ENCODE results near the gene PLXNA2.

The PLXNA2 gene

DNA sequence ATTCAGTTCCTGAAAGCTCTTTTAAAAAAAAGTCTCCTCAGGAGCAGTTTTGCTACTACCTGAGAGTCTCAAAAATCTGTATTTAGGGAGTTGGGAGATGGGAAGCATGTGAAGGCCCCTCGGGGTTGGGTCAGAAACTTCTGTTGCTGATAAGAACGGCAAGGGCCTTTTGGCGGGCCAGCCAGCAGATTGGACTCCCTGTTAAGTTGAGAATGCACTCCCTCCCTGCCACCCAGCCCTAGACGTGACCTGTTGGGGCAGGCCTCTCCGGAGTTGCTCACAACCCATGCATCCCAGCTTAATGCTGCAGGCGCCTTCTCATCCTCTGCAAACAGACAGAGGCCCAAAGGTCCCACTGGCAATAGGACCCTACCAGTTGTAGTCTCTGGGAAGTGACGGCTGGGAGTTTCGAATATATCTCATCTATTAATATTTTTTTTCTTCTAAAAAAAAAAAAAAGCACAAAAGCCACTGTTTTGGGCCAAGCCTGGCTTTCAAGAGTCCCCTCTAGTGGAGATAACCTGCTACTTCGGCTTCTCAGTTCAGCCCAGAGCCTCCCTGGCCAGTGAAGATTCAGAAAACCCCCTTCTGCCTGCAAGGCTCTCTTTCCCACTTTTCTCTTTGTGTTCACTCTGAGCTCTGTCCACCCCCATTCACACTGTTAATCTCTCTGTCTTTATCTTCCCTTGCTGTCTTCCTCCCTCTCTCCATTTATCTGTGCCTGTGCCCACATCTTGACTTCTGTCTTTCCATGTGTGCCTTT, 5.3 kb downstream of the PLXNA2 start:
- peaks cover 7% of the 10 kb centered on the region for H3K36me3 ChIP-seq (replicated peaks; ENCODE audit: low read depth, low read length)
- TF ChIP-seq, protein P1, sequence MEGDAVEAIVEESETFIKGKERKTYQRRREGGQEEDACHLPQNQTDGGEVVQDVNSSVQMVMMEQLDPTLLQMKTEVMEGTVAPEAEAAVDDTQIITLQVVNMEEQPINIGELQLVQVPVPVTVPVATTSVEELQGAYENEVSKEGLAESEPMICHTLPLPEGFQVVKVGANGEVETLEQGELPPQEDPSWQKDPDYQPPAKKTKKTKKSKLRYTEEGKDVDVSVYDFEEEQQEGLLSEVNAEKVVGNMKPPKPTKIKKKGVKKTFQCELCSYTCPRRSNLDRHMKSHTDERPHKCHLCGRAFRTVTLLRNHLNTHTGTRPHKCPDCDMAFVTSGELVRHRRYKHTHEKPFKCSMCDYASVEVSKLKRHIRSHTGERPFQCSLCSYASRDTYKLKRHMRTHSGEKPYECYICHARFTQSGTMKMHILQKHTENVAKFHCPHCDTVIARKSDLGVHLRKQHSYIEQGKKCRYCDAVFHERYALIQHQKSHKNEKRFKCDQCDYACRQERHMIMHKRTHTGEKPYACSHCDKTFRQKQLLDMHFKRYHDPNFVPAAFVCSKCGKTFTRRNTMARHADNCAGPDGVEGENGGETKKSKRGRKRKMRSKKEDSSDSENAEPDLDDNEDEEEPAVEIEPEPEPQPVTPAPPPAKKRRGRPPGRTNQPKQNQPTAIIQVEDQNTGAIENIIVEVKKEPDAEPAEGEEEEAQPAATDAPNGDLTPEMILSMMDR (IDR thresholded peaks at IDR 0.05; ENCODE audit: low read depth, low read length), result peak; percentile 76
- no peak for TF ChIP-seq EZH2phosphoT487 (IDR thresholded peaks at IDR 0.05; ENCODE audit: low read depth)
- peaks cover 86% of the 10 kb centered on the region for H3K79me2 ChIP-seq (ENCODE audit: low read length)
- H4K20me1 ChIP-seq (ENCODE audit: insufficient read depth, low read length), result peaks cover 5% of the 10 kb centered on the region
- H3K4me3 ChIP-seq (ENCODE audit: low read length), result no peak overlapping the region; the same call in 1 of the 2 replicates
- peaks cover 91% of the 10 kb centered on the region for H3K4me1 ChIP-seq (ENCODE audit: low read length)
- H3K9me3 ChIP-seq (ENCODE audit: insufficient read depth, low read length), result no peaks in the 10 kb centered on the region
- H2AFZ ChIP-seq (ENCODE audit: low read depth, low read length), result no peak overlapping the region
- no peak overlapping the region for H3K9ac ChIP-seq (ENCODE audit: low read length)
- peak overlapping the region; percentile 64 for H3K4me2 ChIP-seq (ENCODE audit: low read length)
- no peak overlapping the region for H3K27ac ChIP-seq (ENCODE audit: low read length)
- peaks cover 10% of the 10 kb centered on the region for H3K27me3 ChIP-seq (ENCODE audit: low read depth, low read length)

DNA sequence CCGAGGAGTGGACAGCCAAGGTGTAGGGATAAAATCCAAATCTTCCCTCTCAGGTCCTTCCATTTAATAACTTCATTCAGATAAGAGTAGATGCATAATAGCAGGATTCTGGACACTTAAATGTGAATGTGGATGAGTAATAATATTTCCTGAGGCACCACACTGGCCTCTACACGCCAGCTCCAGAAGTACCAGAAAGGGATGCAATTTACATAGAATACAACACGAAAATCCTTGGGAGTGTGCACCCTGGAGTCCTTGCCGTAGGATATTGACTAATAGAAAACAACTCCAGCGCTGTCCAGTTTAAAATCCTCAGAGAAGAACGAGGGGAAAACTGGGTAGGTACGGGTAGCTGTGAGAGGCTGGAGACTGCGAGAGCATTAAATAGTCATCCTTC, 6.9 kb downstream of the PLXNA2 start:
- H3K79me2 ChIP-seq (ENCODE audit: low read length), result peaks cover 84% of the 10 kb centered on the region
- no peak overlapping the region for H3K27ac ChIP-seq (ENCODE audit: low read length)
- H3K27me3 ChIP-seq (ENCODE audit: low read depth, low read length), result peaks cover 2% of the 10 kb centered on the region; the same call in 1 of the 2 replicates
- peaks cover 4% of the 10 kb centered on the region for H3K36me3 ChIP-seq (replicated peaks; ENCODE audit: low read depth, low read length)
- peaks cover 83% of the 10 kb centered on the region for H3K4me1 ChIP-seq (ENCODE audit: low read length)
- peak overlapping the region; percentile 89; the same call in 1 of the 2 replicates for H3K4me2 ChIP-seq (ENCODE audit: low read length)
- H4K20me1 ChIP-seq (ENCODE audit: insufficient read depth, low read length), result peaks cover under 1% of the 10 kb centered on the region
- no peaks in the 10 kb centered on the region for H3K9me3 ChIP-seq (ENCODE audit: insufficient read depth, low read length)
- H3K9ac ChIP-seq (ENCODE audit: low read length), result no peak overlapping the region
- H2AFZ ChIP-seq (ENCODE audit: low read depth, low read length), result no peak overlapping the region
- TF ChIP-seq EZH2phosphoT487 (IDR thresholded peaks at IDR 0.05; ENCODE audit: low read depth), result no peak
- H3K4me3 ChIP-seq (ENCODE audit: low read length), result no peak overlapping the region

DNA sequence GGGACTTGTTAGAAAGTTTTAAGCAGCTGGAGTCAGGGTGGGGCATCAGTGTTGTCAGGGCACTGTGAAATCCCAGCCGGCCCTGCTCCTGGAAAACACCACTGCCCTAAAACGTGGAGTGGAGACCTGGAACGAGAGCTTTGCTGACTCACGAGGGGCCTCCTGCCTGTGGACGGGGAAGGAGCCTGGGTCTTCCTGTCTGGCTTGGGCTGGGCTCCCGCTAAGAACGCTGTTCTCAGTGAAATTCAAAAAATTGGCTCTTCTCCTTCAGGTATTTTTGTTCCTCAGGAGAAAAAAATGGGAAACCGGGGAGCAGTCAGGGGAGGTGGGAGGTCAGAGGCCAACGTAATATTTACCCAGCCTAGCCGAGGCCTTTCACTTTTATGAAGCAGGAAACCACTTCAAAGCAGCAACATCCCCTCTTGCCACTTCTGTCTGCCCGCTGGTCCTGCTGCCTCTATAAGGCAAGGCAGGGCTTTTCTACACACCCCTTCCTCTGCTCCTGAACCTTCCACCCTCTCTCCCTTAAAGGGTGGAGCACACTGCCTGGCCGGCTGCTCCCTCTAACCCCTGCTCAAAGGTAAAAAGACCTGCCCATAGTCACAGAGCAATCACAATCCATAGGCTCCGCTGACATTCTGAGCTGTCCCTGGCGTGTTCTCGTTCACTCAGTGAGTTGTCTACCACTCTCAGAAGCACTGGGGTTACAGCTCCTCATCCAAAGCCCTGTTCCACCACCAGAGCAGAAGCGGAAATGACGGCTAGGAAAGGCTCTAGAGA, 8.0 kb downstream of the PLXNA2 start:
- no peaks in the 10 kb centered on the region for H3K9me3 ChIP-seq (ENCODE audit: insufficient read depth, low read length)
- H3K4me1 ChIP-seq (ENCODE audit: low read length), result peaks cover 73% of the 10 kb centered on the region
- H3K27ac ChIP-seq (ENCODE audit: low read length), result peak overlapping the region; percentile 61
- no peaks in the 10 kb centered on the region for H3K27me3 ChIP-seq (ENCODE audit: low read depth, low read length)
- TF ChIP-seq EZH2phosphoT487 (IDR thresholded peaks at IDR 0.05; ENCODE audit: low read depth), result no peak
- TF ChIP-seq, protein P1 (IDR thresholded peaks at IDR 0.05; ENCODE audit: low read depth, low read length), result no peak
- H3K4me3 ChIP-seq (ENCODE audit: low read length), result peak overlapping the region; percentile 68
- peak overlapping the region; percentile 44 for H2AFZ ChIP-seq (ENCODE audit: low read depth, low read length)
- peaks cover 82% of the 10 kb centered on the region for H3K79me2 ChIP-seq (ENCODE audit: low read length)
- H4K20me1 ChIP-seq (ENCODE audit: insufficient read depth, low read length), result no peaks in the 10 kb centered on the region
- H3K4me2 ChIP-seq (ENCODE audit: low read length), result peak overlapping the region; percentile 89
- H3K9ac ChIP-seq (ENCODE audit: low read length), result peak overlapping the region; percentile 59
- H3K36me3 ChIP-seq (replicated peaks; ENCODE audit: low read depth, low read length), result peaks cover 4% of the 10 kb centered on the region

DNA sequence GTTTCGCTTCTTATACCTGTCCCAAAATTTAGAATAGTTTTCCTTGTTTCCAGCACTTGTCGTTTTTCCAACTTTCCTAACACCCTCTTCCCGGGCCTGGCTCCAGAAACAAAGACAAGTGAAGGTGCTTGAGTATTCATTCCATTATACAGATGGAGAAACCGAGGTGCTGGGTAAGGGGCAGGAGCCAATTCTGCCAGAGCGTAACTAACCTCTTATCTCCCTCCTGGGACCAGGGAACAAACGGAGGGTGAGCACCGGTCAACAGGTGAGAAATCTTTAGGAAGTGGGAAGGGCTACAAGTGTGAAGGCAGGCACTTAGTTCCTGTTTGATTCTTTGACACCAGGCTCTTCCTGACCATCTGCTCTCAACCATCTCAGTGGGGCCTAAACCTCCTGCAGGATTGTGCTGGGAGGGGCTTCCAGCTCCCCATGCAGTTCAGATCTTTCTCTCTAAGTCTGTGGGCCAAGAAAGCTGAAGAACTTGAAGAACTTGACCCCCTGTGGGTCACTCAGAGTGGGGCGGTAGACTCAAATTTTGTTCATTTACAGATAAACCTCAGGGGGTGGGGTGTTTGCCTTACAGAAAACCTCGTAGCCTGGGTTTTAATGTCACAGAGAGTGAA, 8.7 kb downstream of the PLXNA2 start:
- H3K27ac ChIP-seq (ENCODE audit: low read length), result peak overlapping the region; percentile 61
- H3K79me2 ChIP-seq (ENCODE audit: low read length), result peaks cover 75% of the 10 kb centered on the region
- H4K20me1 ChIP-seq (ENCODE audit: insufficient read depth, low read length), result no peaks in the 10 kb centered on the region; the same call in 1 of the 2 replicates
- H3K4me2 ChIP-seq (ENCODE audit: low read length), result peak overlapping the region; percentile 89
- peak overlapping the region; percentile 68 for H3K4me3 ChIP-seq (ENCODE audit: low read length)
- peaks cover 66% of the 10 kb centered on the region for H3K4me1 ChIP-seq (ENCODE audit: low read length)
- H3K27me3 ChIP-seq (ENCODE audit: low read depth, low read length), result no peaks in the 10 kb centered on the region
- H3K36me3 ChIP-seq (replicated peaks; ENCODE audit: low read depth, low read length), result peaks cover 4% of the 10 kb centered on the region
- TF ChIP-seq, protein P1 (IDR thresholded peaks at IDR 0.05; ENCODE audit: low read depth, low read length), result no peak
- no peak for TF ChIP-seq EZH2phosphoT487 (IDR thresholded peaks at IDR 0.05; ENCODE audit: low read depth)
- H3K9me3 ChIP-seq (ENCODE audit: insufficient read depth, low read length), result no peaks in the 10 kb centered on the region
- peak overlapping the region; percentile 44 for H2AFZ ChIP-seq (ENCODE audit: low read depth, low read length)
- H3K9ac ChIP-seq (ENCODE audit: low read length), result peak overlapping the region; percentile 59
